Common myeloid progenitor, CD34-positive (primary cell): ENCODE measurements around the gene PFKL.
A peak's percentile ranks its signal among the peaks of the same experiment; 100 is the strongest.
"Not testable (repeated sequence)": the region's sequence is repeated elsewhere in the genome, so short reads cannot be mapped to it uniquely, and the experiment has no call there.

Source experiments
- CTCF ChIA-PET: fragments of 350-600 bp; sonication (Branson Sonifier 250); formaldehyde crosslinking; loops from one replicate; lab custom pipeline; 2021; ENCODE audit warnings: antibody characterized with exemption; lab: Charles Lee
- POLR2A ChIA-PET: fragments of 350-600 bp; sonication (Branson Sonifier 250); formaldehyde crosslinking; loops from one replicate; lab custom pipeline; 2021; ENCODE audit warnings: antibody characterized with exemption; lab: Charles Lee
- DNase-seq, 3 donors: peaks; one replicate each; pipeline versions ENCODE4 v3.0.0 to v3.0.0-alpha.2; 2013
- H3K27ac ChIP-seq, 2 experiments: 1 replicate in 1 of 2; 2 replicates in 1 of 2; pipeline ENCODE4 v1.7.0; 2013; ENCODE audit warnings: inconsistent platforms in 2 of 2, low read length in 2 of 2, mild to moderate bottlenecking in 2 of 2, low read depth in 1 of 2, moderate library complexity in 1 of 2; ENCODE audit not compliant: severe bottlenecking in 2 of 2, insufficient read depth in 1 of 2, poor library complexity in 1 of 2
- H3K27me3 ChIP-seq, 5 experiments: replicated peaks in 2 of 5; 1 replicate in 3 of 5; 2 replicates in 2 of 5; pipeline versions ENCODE4 v1.6.1 to v1.7.0; 2013; ENCODE audit warnings: low read length in 4 of 5, mild to moderate bottlenecking in 2 of 5, moderate library complexity in 2 of 5, inconsistent platforms in 1 of 5; ENCODE audit not compliant: insufficient read depth in 5 of 5, control insufficient read depth in 4 of 5
- H3K36me3 ChIP-seq, 4 experiments: 1 replicate in 2 of 4; 2 replicates in 2 of 4; pipeline versions ENCODE4 v1.6.1 to v1.7.0; 2013; ENCODE audit warnings: low read length in 3 of 4, control low read depth in 1 of 4, mild to moderate bottlenecking in 1 of 4; ENCODE audit not compliant: control insufficient read depth in 4 of 4, insufficient read depth in 4 of 4
- H3K4me1 ChIP-seq, 4 experiments: 1 replicate in 3 of 4; 2 replicates in 1 of 4; pipeline versions ENCODE4 v1.6.1 to v1.7.1; 2013; ENCODE audit warnings: low read length in 3 of 4, mild to moderate bottlenecking in 3 of 4, control low read depth in 1 of 4, inconsistent platforms in 1 of 4, moderate library complexity in 1 of 4; ENCODE audit not compliant: control insufficient read depth in 4 of 4, insufficient read depth in 4 of 4; ENCODE audit errors: control extremely low read depth in 1 of 4
- H3K4me3 ChIP-seq, 7 experiments: 1 replicate in 4 of 7; 2 replicates in 3 of 7; pipeline versions ENCODE4 v1.5.1 to v1.7.0; 2013; ENCODE audit warnings: mild to moderate bottlenecking in 7 of 7, low read length in 6 of 7, moderate library complexity in 6 of 7, inconsistent platforms in 2 of 7, low read depth in 2 of 7, control low read depth in 1 of 7; ENCODE audit not compliant: insufficient read depth in 4 of 7, control insufficient read depth in 1 of 7; ENCODE audit errors: extremely low read depth in 1 of 7
- H3K9me3 ChIP-seq, 5 experiments: 1 replicate in 4 of 5; 2 replicates in 1 of 5; pipeline versions ENCODE4 v1.6.1 to v1.7.1; 2013; ENCODE audit warnings: low read length in 4 of 5, mild to moderate bottlenecking in 2 of 5, inconsistent platforms in 1 of 5, low read depth in 1 of 5, moderate library complexity in 1 of 5; ENCODE audit not compliant: control insufficient read depth in 4 of 5, insufficient read depth in 2 of 5; ENCODE audit errors: control extremely low read depth in 1 of 5
- WGBS: methylation state at CpG from one replicate; pipeline ENCODE4 v1.1.5; 2013; ENCODE audit not compliant: insufficient coverage; 5-methylcytosine and 5-hydroxymethylcytosine counted together

PFKL gene

DNA sequence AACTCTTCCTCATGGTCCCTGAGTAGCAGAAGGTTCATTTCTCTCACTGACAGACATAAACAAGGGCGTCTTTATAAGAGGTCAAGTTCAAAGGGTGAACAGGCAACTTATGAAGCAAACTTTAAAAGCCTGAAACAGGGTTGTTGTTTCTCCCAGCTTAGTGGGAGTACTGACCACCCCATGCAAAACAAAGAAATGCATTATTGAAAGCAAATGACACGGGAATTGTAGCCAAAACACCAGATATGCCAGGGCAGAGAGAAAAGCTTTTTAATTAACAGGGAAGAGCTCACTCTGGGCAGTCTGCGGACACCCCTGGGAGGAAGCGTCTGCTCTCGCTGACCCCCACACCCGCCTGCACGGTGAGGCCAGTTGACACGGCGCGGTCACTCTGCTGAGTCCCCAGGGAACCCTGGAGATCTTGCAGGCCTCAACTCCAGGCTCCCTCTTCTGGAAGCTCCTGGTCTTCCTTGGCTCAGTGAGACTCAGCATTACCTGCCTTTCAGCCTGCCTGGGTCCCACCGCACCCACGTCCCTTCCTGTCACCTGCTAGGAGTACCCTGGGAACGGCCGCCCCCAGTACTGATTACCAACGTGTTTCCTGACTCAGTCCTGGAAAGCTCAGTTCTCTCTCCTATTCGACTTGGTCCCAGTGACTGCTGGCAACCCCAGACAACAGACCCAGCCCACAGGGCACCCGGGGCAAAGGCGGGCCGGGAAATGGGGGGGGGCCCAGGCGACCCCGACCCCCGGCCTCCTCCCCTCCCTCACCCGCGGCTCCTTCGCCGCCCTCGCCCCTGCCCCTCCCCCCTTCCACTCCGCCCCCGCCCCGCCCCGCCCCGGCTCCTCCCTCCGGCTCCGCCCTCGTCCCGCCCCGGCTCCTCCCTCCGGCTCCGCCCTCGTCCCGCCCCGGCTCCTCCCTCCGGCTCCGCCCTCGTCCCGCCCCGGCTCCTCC is 38.4 kb downstream of the PFKL start:
- POLR2A ChIA-PET = no interaction called here
- H3K27ac ChIP-seq = peak overlapping the region in 1 of 2 experiments; percentile 58
- peak overlapping the region in 4 of 7 experiments; percentile 10 to 68 (median 54) for H3K4me3 ChIP-seq
- WGBS = 42% methylated on average over 9 of the region's 47 CpGs
- peak; percentile 28 to 44 (median 43) for DNase-seq
- H3K27me3 ChIP-seq = no peaks in the 10 kb centered on the region
- no peaks in the 10 kb centered on the region for H3K9me3 ChIP-seq
- H3K4me1 ChIP-seq = peaks cover 9 to 28% (median 20%) of the 10 kb centered on the region in 4 experiments
- H3K36me3 ChIP-seq = peaks cover 0 to 13% (median 6%) of the 10 kb centered on the region in 4 experiments
- CTCF ChIA-PET = interaction anchor here (0.8 to 4.4 kb wide), 3 partner anchors 9 to 140 kb away, joined by 3 to 12 read pairs (median 3); no protein-coding TSS in a partner anchor

- POLR2A ChIA-PET = no interaction called here
- peak within 1 kb of the TSS; percentile 89 to 96 for H3K27ac ChIP-seq
- CTCF ChIA-PET = interaction anchor here (1.0 to 4.4 kb wide), 5 partner anchors 16 to 139 kb away, joined by 3 to 12 read pairs (median 3); no protein-coding TSS in a partner anchor
- H3K27me3 ChIP-seq = no peaks in the 10 kb centered on the region
- peak within 1 kb of the TSS; percentile 73 to 92 (median 87) for H3K4me3 ChIP-seq
- WGBS = 0% methylated on average over 59 of the region's 90 CpGs
- H3K9me3 ChIP-seq = no peaks in the 10 kb centered on the region
- H3K36me3 ChIP-seq = peaks cover 0 to 13% (median 6%) of the 10 kb centered on the region in 4 experiments
- DNase-seq = peak; percentile 95 to 98 (median 98)
- peaks cover 9 to 28% (median 20%) of the 10 kb centered on the region in 4 experiments for H3K4me1 ChIP-seq
These were observed 39.4 kb downstream of the PFKL start, which contains the start of gene CFAP410 for GRCh38 chr21:44338971-44339910. Gene CFAP410 (minus strand): TSS chr21:44339390. CDS start chr21:44339194, 196 bp downstream.

GRCh38 chr21:44341726-44342458 is 42.0 kb downstream of the PFKL start:
- WGBS = 98% methylated on average over 6 of the region's 12 CpGs

DNA sequence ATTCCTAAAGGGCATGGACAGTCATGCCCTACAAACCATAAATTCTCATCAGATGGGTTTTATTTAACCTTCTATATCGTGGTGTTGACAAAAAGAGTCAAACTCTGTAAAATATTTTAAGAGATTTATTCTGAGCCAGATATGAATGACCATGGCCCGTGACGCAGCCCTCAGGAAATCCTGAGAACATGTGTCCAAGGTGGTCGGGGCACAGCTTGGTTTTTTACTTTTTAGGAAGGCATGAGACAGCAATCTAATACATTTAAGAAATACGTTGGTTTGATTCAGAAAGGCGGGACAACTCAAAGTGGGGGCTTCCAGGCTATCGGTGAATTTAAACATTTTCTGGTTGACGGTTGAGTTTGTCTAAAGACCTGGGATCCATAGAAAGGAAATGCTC is 43.1 kb downstream of the PFKL start:
- DNase-seq = peak in 2 of 3 donors; percentile 49 to 62
- H3K4me3 ChIP-seq, POLR2A ChIA-PET, H3K27me3 ChIP-seq, H3K9me3 ChIP-seq, H3K36me3 ChIP-seq, H3K27ac ChIP-seq: not testable (repeated sequence)
- CTCF ChIA-PET = interaction anchor here (1.2 to 4.4 kb wide), 3 partner anchors 11 to 17 kb away, joined by 3 to 12 read pairs (median 9); partner anchors contain the start of gene TRPM2
- peaks cover 9 to 30% (median 19%) of the 10 kb centered on the region in 4 experiments for H3K4me1 ChIP-seq
- 74% methylated on average over 4 of the region's 8 CpGs for WGBS

More at GRCh38 chr21:44341726-44342458, 42.0 kb downstream of the PFKL start:
- H3K9me3 ChIP-seq, H3K4me3 ChIP-seq, H3K27ac ChIP-seq, H3K27me3 ChIP-seq, DNase-seq, H3K36me3 ChIP-seq, POLR2A ChIA-PET: not testable (repeated sequence)
- CTCF ChIA-PET = interaction anchor here (1.0 to 4.4 kb wide), 5 partner anchors 11 to 114 kb away, joined by 3 to 12 read pairs (median 3); partner anchors contain the start of gene TRPM2
- H3K4me1 ChIP-seq = peaks cover 9 to 28% (median 20%) of the 10 kb centered on the region in 4 experiments

- no peak overlapping the region for H3K27ac ChIP-seq
- no peaks in the 10 kb centered on the region for H3K36me3 ChIP-seq
- no peak overlapping the region for H3K4me3 ChIP-seq
- ChIA-PET POLR2A (interaction anchor here (0.6 kb wide), 1 partner anchor 102 kb away, joined by 6 read pairs; no protein-coding TSS in a partner anchor), CTCF (no interaction called here)
- 94% methylated on average over 14 of the region's 17 CpGs for WGBS
- DNase-seq = no peak
- H3K4me1 ChIP-seq = peaks cover 7 to 32% (median 11%) of the 10 kb centered on the region in 4 experiments
- H3K9me3 ChIP-seq = no peaks in the 10 kb centered on the region
- peaks cover 0 to 10% (median 6%) of the 10 kb centered on the region in 5 experiments for H3K27me3 ChIP-seq
These were observed 44.8 kb downstream of the PFKL start for GRCh38 chr21:44344541-44345183.

DNA sequence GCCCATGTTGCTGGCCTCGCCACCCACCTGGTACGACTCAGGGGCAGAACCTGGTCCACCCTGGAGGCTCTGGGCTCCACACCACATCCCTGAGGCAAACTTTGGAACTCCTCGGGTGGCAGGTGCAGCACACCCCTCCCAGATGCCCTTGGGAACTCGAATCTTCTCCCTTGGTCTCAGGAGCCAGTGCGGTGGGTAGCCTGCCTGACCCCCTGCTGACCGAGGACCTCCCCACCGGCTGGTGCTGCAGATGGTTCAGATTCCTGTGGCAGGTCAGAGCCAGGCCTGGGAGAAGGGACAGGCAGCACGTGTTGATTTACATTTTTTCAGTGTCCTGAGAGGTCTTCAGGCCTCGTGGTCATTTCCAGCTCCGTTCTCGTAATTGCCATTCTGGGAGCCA is 45.6 kb downstream of the PFKL start:
- Histone ChIP-seq H3K36me3 (no peaks in the 10 kb centered on the region), H3K27me3 (peaks cover 0 to 16% (median 6%) of the 10 kb centered on the region in 5 experiments), H3K4me3 (no peak overlapping the region), H3K27ac (no peak overlapping the region), H3K9me3 (no peaks in the 10 kb centered on the region), H3K4me1 (peaks cover 0 to 30% (median 5%) of the 10 kb centered on the region in 4 experiments)
- 92% methylated on average over 11 of the region's 11 CpGs for WGBS
- POLR2A ChIA-PET = no interaction called here
- DNase-seq = no peak
- CTCF ChIA-PET = no interaction called here
